Neural cell (in vitro differentiated cells): Measurements from ENCODE around the gene CFDP1. TPM values are rescaled to one million over a fixed set of nuclear protein-coding genes. Genes with fewer than 3 reads are reported as not detected.

Experiments used
- H2AFZ ChIP-seq: fragments of 200-600, 300-800 bp; sonication (generic), shearing (Covaris generic); 2 replicates; pipeline ENCODE4 v1.6.0; 2014; ENCODE audit warnings: low read depth, mild to moderate bottlenecking, antibody characterized with exemption, low read length, moderate library complexity
- H3F3A ChIP-seq: fragments of 200-600 bp; shearing (Covaris generic); 2 replicates; pipeline ENCODE4 v1.6.1; 2016; ENCODE audit warnings: mild to moderate bottlenecking, moderate library complexity, mixed read lengths, antibody characterized with exemption, low read length; ENCODE audit not compliant: insufficient read depth, poor library complexity, severe bottlenecking
- H3K27ac ChIP-seq: fragments of 200-600, 300-800 bp; sonication (generic), shearing (Covaris generic); 2 replicates; pipeline ENCODE4 v1.5.1; 2014; ENCODE audit warnings: mild to moderate bottlenecking, low read length, moderate library complexity
- H3K27me3 ChIP-seq: fragments of 300-800, 200-600 bp; sonication (generic), shearing (Covaris generic); 2 replicates; pipeline ENCODE4 v1.6.0; 2014; ENCODE audit warnings: mild to moderate bottlenecking, low read depth, low read length, moderate library complexity; ENCODE audit not compliant: insufficient read depth
- H3K36me3 ChIP-seq: fragments of 300-800, 200-600 bp; sonication (generic), shearing (Covaris generic); 2 replicates; pipeline ENCODE4 v1.5.1; 2014; ENCODE audit warnings: mild to moderate bottlenecking, antibody characterized with exemption, low read length, moderate library complexity; ENCODE audit not compliant: insufficient read depth
- H3K4me2 ChIP-seq: fragments of 300-800, 200-600 bp; sonication (generic), shearing (Covaris generic); 2 replicates; pipeline ENCODE4 v1.6.0; 2014; ENCODE audit warnings: mild to moderate bottlenecking, low read length
- H3K4me3 ChIP-seq: fragments of 300-800, 200-600 bp; sonication (generic), shearing (Covaris generic); 2 replicates; pipeline ENCODE4 v1.5.1; 2014; ENCODE audit warnings: mild to moderate bottlenecking, low read length, moderate library complexity
- H3K79me2 ChIP-seq: fragments of 200-600 bp; shearing (Covaris generic); replicated peaks from 2 replicates; pipeline ENCODE4 v1.6.0; 2014; ENCODE audit warnings: mild to moderate bottlenecking, low read length, moderate library complexity; ENCODE audit not compliant: insufficient read depth
- H3K9ac ChIP-seq: fragments of 300-800, 200-600 bp; sonication (generic), shearing (Covaris generic); 2 replicates; pipeline ENCODE4 v1.6.1; 2016; ENCODE audit warnings: mild to moderate bottlenecking, low read length, mixed read lengths
- H3K9me2 ChIP-seq: fragments of 200-600 bp; shearing (Covaris generic); 2 replicates; pipeline ENCODE4 v1.6.1; 2016; ENCODE audit warnings: mild to moderate bottlenecking, low read length, mixed read lengths; ENCODE audit not compliant: insufficient read depth
- H3K9me3 ChIP-seq: fragments of 200-600, 300-800 bp; sonication (generic), shearing (Covaris generic); 2 replicates; pipeline ENCODE4 v1.6.1; 2016; ENCODE audit warnings: mild to moderate bottlenecking, mixed run types, low read length, moderate library complexity, mixed read lengths
- H4K20me1 ChIP-seq: fragments of 200-600 bp; shearing (Covaris generic); 2 replicates; pipeline ENCODE4 v1.6.1; 2016; ENCODE audit warnings: mild to moderate bottlenecking, mixed run types; ENCODE audit not compliant: insufficient read depth
- CTCF ChIP-seq: fragments of 450-650 bp; IDR thresholded peaks from 2 replicates; pipeline ENCODE4 v1.5.1; 2014; ENCODE audit warnings: antibody characterized with exemption, mild to moderate bottlenecking, moderate library complexity; ENCODE audit not compliant: poor library complexity, severe bottlenecking
- EP300 ChIP-seq: fragments of 450-650 bp; conservative IDR thresholded peaks from 2 replicates; pipeline ENCODE4 v1.6.1; 2014; ENCODE audit warnings: antibody characterized with exemption, mild to moderate bottlenecking, moderate library complexity; ENCODE audit not compliant: poor library complexity, severe bottlenecking
- EZH2 ChIP-seq: fragments of 200-600, 300-800 bp; shearing (Covaris generic), sonication (generic); IDR thresholded peaks from 2 replicates; pipeline ENCODE4 v1.6.1; 2014; ENCODE audit warnings: antibody characterized with exemption, low read length, borderline replicate concordance, mild to moderate bottlenecking; ENCODE audit not compliant: insufficient read depth, poor library complexity, severe bottlenecking
- MXI1 ChIP-seq: fragments of 450-650 bp; conservative IDR thresholded peaks from 2 replicates; pipeline ENCODE4 v1.6.1; 2014; ENCODE audit warnings: antibody characterized with exemption, mild to moderate bottlenecking; ENCODE audit not compliant: poor library complexity, severe bottlenecking
- POLR2AphosphoS5 ChIP-seq: IDR thresholded peaks from 2 replicates; pipeline ENCODE4 v1.6.1; 2012
- RAD21 ChIP-seq: fragments of 450-650 bp; conservative IDR thresholded peaks from 2 replicates; pipeline ENCODE4 v1.6.1; 2014; ENCODE audit warnings: antibody characterized with exemption, mild to moderate bottlenecking, moderate library complexity
- REST ChIP-seq: IDR thresholded peaks from 2 replicates; pipeline ENCODE4 v1.6.1; 2012; ENCODE audit warnings: borderline replicate concordance
- SMC3 ChIP-seq: fragments of 450-650 bp; conservative IDR thresholded peaks from 2 replicates; pipeline ENCODE4 v1.6.1; 2014; ENCODE audit warnings: antibody characterized with exemption, mild to moderate bottlenecking, moderate library complexity; ENCODE audit not compliant: poor library complexity
- TAF1 ChIP-seq: IDR thresholded peaks from 2 replicates; pipeline ENCODE4 v1.6.1; 2012; ENCODE audit warnings: low read depth
- polyA plus RNA-seq: library from polyadenylated mRNA; depleted of rRNA; stranded (reverse); fragments of >200 nt; gene quantifications from 2 replicates; pipeline ENCODE4 v1.2.3, GENCODE V29; 2014

Gene CFDP1
- polyA plus RNA-seq, 1 donor from 2014 or later: 201 TPM

- no peak for TF ChIP-seq MXI1
- TF ChIP-seq EZH2: no peak
- no peak for TF ChIP-seq EP300
- no peak for TF ChIP-seq TAF1
- no peak for TF ChIP-seq CTCF
- no peak for TF ChIP-seq SMC3
- TF ChIP-seq RAD21: no peak
- no peak for TF ChIP-seq REST
- no peaks in the 10 kb centered on the region for H3K36me3 ChIP-seq
- no peaks in the 10 kb centered on the region for H3K27me3 ChIP-seq
- no peak overlapping the region for H3K27ac ChIP-seq
- H3K79me2 ChIP-seq: no peaks in the 10 kb centered on the region
- no peak overlapping the region for H3K9ac ChIP-seq
- H2AFZ ChIP-seq: no peak overlapping the region
- no peaks in the 10 kb centered on the region for H4K20me1 ChIP-seq
- H3K4me2 ChIP-seq: no peak overlapping the region
- H3K9me2 ChIP-seq: no peaks in the 10 kb centered on the region
- peaks cover 8% of the 10 kb centered on the region for H3F3A ChIP-seq
- no peaks in the 10 kb centered on the region for H3K9me3 ChIP-seq
- no peak overlapping the region for H3K4me3 ChIP-seq
These were observed 58.9 kb downstream of the CFDP1 start for GRCh38 chr16:75374388-75374787.

- no peaks in the 10 kb centered on the region for H3K9me2 ChIP-seq
- no peaks in the 10 kb centered on the region for H3K27me3 ChIP-seq
- no peaks in the 10 kb centered on the region for H3K79me2 ChIP-seq
- no peak overlapping the region for H2AFZ ChIP-seq
- H3K9ac ChIP-seq: no peak overlapping the region
- no peak overlapping the region for H3K4me2 ChIP-seq
- no peaks in the 10 kb centered on the region for H4K20me1 ChIP-seq
- no peaks in the 10 kb centered on the region for H3F3A ChIP-seq
- H3K27ac ChIP-seq: no peak overlapping the region
- H3K9me3 ChIP-seq: no peaks in the 10 kb centered on the region
- H3K4me3 ChIP-seq: no peak overlapping the region
- no peaks in the 10 kb centered on the region for H3K36me3 ChIP-seq
- TF ChIP-seq SMC3: no peak
These were observed 61.0 kb downstream of the CFDP1 start for GRCh38 chr16:75372236-75372856.

GRCh38 chr16:75371171-75371570 is 62.1 kb downstream of the CFDP1 start:
- Histone ChIP-seq H3K27me3 (no peaks in the 10 kb centered on the region), H3K79me2 (no peaks in the 10 kb centered on the region), H3F3A (no peaks in the 10 kb centered on the region), H4K20me1 (no peaks in the 10 kb centered on the region), H3K4me3 (no peak overlapping the region), H3K36me3 (no peaks in the 10 kb centered on the region), H3K27ac (no peak overlapping the region), H3K9me3 (no peaks in the 10 kb centered on the region), H3K9ac (no peak overlapping the region), H2AFZ (no peak overlapping the region), H3K9me2 (no peaks in the 10 kb centered on the region), H3K4me2 (no peak overlapping the region)
- TF ChIP-seq MXI1 (no peak), CTCF (no peak), EZH2 (no peak), EP300 (no peak), SMC3 (no peak), POLR2AphosphoS5 (no peak), TAF1 (no peak), RAD21 (no peak), REST (no peak)
